H9 (cell line): ENCODE data around the gene LSP1. TPM values are rescaled to one million over a fixed set of nuclear protein-coding genes. Genes with fewer than 3 reads are reported as not detected.

Experiments
- DNase-seq: peaks from one replicate; pipeline ENCODE4 v3.0.0-alpha.2; 2017
- H2AFZ ChIP-seq: one replicate; pipeline ENCODE4 v1.6.1; 2013; ENCODE audit warnings: mild to moderate bottlenecking, low read length, control low read depth, moderate library complexity
- H2AK5ac ChIP-seq: 2 replicates; pipeline ENCODE4 v1.6.1; 2013; ENCODE audit warnings: low read length, control low read depth, mixed read lengths; ENCODE audit not compliant: insufficient read length
- H2BK120ac ChIP-seq: one replicate; pipeline ENCODE4 v1.6.1; 2013; ENCODE audit warnings: low read depth, mild to moderate bottlenecking, low read length, control low read depth, inconsistent platforms; ENCODE audit not compliant: poor library complexity, severe bottlenecking
- H2BK12ac ChIP-seq: 2 replicates; pipeline ENCODE4 v1.6.1; 2013; ENCODE audit warnings: low read length, control low read depth, mixed read lengths, low read depth; ENCODE audit not compliant: insufficient read length
- H2BK15ac ChIP-seq: 2 replicates; pipeline ENCODE4 v1.6.1; 2013; ENCODE audit warnings: low read depth, low read length, control low read depth
- H2BK20ac ChIP-seq: one replicate; pipeline ENCODE4 v1.6.1; 2013; ENCODE audit warnings: low read depth, mild to moderate bottlenecking, low read length, control low read depth, inconsistent platforms; ENCODE audit not compliant: poor library complexity, severe bottlenecking
- H2BK5ac ChIP-seq: 2 replicates; pipeline ENCODE4 v1.6.1; 2013; ENCODE audit warnings: low read length, control low read depth, mixed read lengths; ENCODE audit not compliant: insufficient read length
- H3K14ac ChIP-seq: 2 replicates; pipeline ENCODE4 v1.6.1; 2013; ENCODE audit warnings: low read length, control low read depth; ENCODE audit not compliant: insufficient read depth
- H3K18ac ChIP-seq: 2 replicates; pipeline ENCODE4 v1.6.1; 2013; ENCODE audit warnings: low read depth, mild to moderate bottlenecking, mixed read lengths, low read length, control low read depth; ENCODE audit not compliant: insufficient read length
- H3K23ac ChIP-seq: 2 replicates; pipeline ENCODE4 v1.6.1; 2013; ENCODE audit warnings: low read length, control low read depth, mixed read lengths, low read depth; ENCODE audit not compliant: insufficient read length
- H3K23me2 ChIP-seq: 2 replicates; pipeline ENCODE4 v1.6.1; 2013; ENCODE audit warnings: low read depth, mild to moderate bottlenecking, mixed read lengths, low read length, control low read depth; ENCODE audit not compliant: insufficient read length, poor library complexity, severe bottlenecking
- H3K27ac ChIP-seq: 2 replicates; pipeline ENCODE4 v1.5.1; 2013; ENCODE audit warnings: low read length, control low read depth, mixed read lengths, low read depth; ENCODE audit not compliant: insufficient read length
- H3K27me3 ChIP-seq: 2 replicates; pipeline ENCODE4 v1.6.1; 2013; ENCODE audit warnings: low read length, control low read depth, inconsistent platforms; ENCODE audit not compliant: insufficient read depth
- H3K4ac ChIP-seq: 2 replicates; pipeline ENCODE4 v1.6.1; 2013; ENCODE audit warnings: low read depth, mild to moderate bottlenecking, control low read depth, inconsistent platforms, low read length, moderate library complexity
- H3K4me1 ChIP-seq: 2 replicates; pipeline ENCODE4 v1.6.1; 2013; ENCODE audit warnings: low read length, control low read depth, inconsistent platforms; ENCODE audit not compliant: insufficient read depth
- H3K4me2 ChIP-seq: 2 replicates; pipeline ENCODE4 v1.6.1; 2013; ENCODE audit warnings: low read length, control low read depth, mixed read lengths; ENCODE audit not compliant: insufficient read length, insufficient read depth
- H3K56ac ChIP-seq: 2 replicates; pipeline ENCODE4 v1.6.1; 2013; ENCODE audit warnings: low read depth, mild to moderate bottlenecking, mixed read lengths, low read length, control low read depth; ENCODE audit not compliant: insufficient read length
- H3K79me1 ChIP-seq: 2 replicates; pipeline ENCODE4 v1.6.1; 2013; ENCODE audit warnings: low read depth, mild to moderate bottlenecking, moderate library complexity, low read length, control low read depth, inconsistent platforms; ENCODE audit not compliant: insufficient read depth, poor library complexity, severe bottlenecking
- H3K79me2 ChIP-seq: 2 replicates; pipeline ENCODE4 v1.6.1; 2013; ENCODE audit warnings: low read length, control low read depth, inconsistent platforms; ENCODE audit not compliant: insufficient read depth
- H3K9ac ChIP-seq: 2 replicates; pipeline ENCODE4 v1.6.1; 2013; ENCODE audit warnings: low read length, control low read depth, mixed read lengths; ENCODE audit not compliant: insufficient read length; ENCODE audit errors: extremely low read depth
- H3K9me3 ChIP-seq: one replicate; pipeline ENCODE4 v1.6.1; 2013; ENCODE audit warnings: low read depth, low read length, inconsistent platforms; ENCODE audit not compliant: control insufficient read depth
- H3T11ph ChIP-seq: one replicate; pipeline ENCODE4 v1.6.1; 2013; ENCODE audit warnings: mild to moderate bottlenecking, low read length, control low read depth, inconsistent platforms
- H4K20me1 ChIP-seq: one replicate; pipeline ENCODE4 v1.6.1; 2013; ENCODE audit not compliant: control insufficient read depth, insufficient read length, insufficient read depth
- H4K5ac ChIP-seq: 2 replicates; pipeline ENCODE4 v1.6.1; 2013; ENCODE audit warnings: low read depth, mild to moderate bottlenecking, mixed read lengths, low read length, control low read depth; ENCODE audit not compliant: insufficient read length
- H4K8ac ChIP-seq: replicated peaks from 2 replicates; pipeline ENCODE4 v1.6.1; 2013; ENCODE audit warnings: low read length, control low read depth, mixed read lengths, low read depth; ENCODE audit not compliant: insufficient read length
- H4K91ac ChIP-seq: 2 replicates; pipeline ENCODE4 v1.6.1; 2013; ENCODE audit warnings: low read depth, mild to moderate bottlenecking, moderate library complexity, mixed read lengths, low read length, control low read depth; ENCODE audit not compliant: insufficient read length
- H3K27ac Mint-ChIP-seq, 3 experiments: 2 replicates in 2 of 3; 3 replicates in 1 of 3; pipeline ENCODE4 v1.8.0; 2020 to 2021; ENCODE audit warnings: mixed read lengths in 3 of 3, mild to moderate bottlenecking in 1 of 3, moderate library complexity in 1 of 3
- H3K27me3 Mint-ChIP-seq: 2 replicates; pipeline ENCODE4 v1.8.0; 2021; ENCODE audit warnings: low read depth, mild to moderate bottlenecking, moderate library complexity, mixed read lengths
- H3K36me3 Mint-ChIP-seq, 3 experiments: 2 replicates in 2 of 3; 3 replicates in 1 of 3; pipeline ENCODE4 v1.8.0; 2020 to 2021; ENCODE audit warnings: low read depth in 3 of 3, mixed read lengths in 3 of 3; ENCODE audit not compliant: insufficient read depth in 1 of 3
- H3K4me1 Mint-ChIP-seq, 2 experiments: 2 replicates each; pipeline ENCODE4 v1.8.0; 2020; ENCODE audit warnings: mixed read lengths in 2 of 2
- H3K4me3 Mint-ChIP-seq, 2 experiments: 2 replicates in 1 of 2; 3 replicates in 1 of 2; pipeline ENCODE4 v1.8.0; 2020 to 2021; ENCODE audit warnings: mild to moderate bottlenecking in 2 of 2, mixed read lengths in 2 of 2, moderate library complexity in 1 of 2
- H3K9me3 Mint-ChIP-seq, 2 experiments: 2 replicates in 1 of 2; 3 replicates in 1 of 2; pipeline ENCODE4 v1.8.0; 2020; ENCODE audit warnings: mild to moderate bottlenecking in 2 of 2, mixed read lengths in 2 of 2, moderate library complexity in 1 of 2
- WGBS: extraction: QIAGEN DNeasy Blood & Tissue Kit; methylation state at CpG from one replicate; pipeline ENCODE4 v1.1.7; 2013; ENCODE audit warnings: missing lambda C conversion rate, low lambda C conversion rate, mixed read lengths; ENCODE audit not compliant: insufficient read length; ENCODE audit errors: extremely low coverage; 5-methylcytosine and 5-hydroxymethylcytosine counted together
- total RNA-seq: library from RNA; stranded (reverse); gene quantifications from 2 replicates; pipeline ENCODE4 v1.2.1, GENCODE V29; 2021
- TF ChIP-seq, protein P1 (sequence below): fragments of 200-600 bp; sonication (generic); conservative IDR thresholded peaks from 3 replicates; pipeline ENCODE4 v1.8.0; 2021; ENCODE audit warnings: antibody characterized with exemption, mild to moderate bottlenecking

The LSP1 gene
- total RNA-seq, 1 experiment from 2014 or later, result not detected

DNA sequence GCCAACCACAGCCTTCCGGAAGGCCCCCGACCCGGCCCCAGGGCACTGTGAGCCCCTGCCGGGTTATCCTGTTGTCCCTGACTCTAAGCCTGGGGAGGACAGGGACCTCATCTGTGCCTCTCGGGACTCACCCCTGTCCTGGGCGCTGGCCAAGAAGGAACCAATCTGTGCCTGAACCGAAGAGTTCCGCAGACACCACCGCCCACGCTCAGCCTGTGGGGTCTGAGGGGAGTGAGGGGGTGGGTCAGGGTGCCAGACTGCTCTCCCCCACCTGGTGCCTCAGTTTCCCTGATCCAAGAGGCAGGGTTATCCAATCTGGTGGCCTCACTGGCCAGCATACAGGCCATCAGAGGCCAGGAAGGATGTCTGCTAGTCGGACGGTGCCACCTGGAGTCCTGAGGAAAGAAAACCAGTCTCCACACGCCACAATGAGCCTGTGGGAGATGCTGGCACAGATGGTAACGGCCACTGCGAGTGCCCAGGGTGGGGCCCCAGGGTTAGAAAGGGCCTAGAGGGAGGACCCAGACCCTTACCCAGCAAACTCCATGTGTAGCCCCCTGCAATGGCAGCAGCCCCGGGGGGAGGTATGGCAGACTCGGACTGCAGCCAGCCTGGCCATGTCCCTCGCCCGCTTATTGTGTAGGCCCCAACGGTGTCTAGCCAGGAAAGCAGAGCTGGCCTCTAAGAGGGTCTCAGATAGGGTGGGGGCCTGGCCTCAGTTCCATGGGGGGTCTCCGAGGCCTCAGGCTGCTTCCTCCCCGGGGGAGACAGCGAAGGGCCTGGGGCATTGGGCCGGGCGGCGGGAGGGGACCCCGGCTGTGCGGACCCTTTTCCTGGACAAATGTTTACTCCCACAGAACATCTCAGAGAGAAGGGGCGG lies 65.8 kb downstream of the LSP1 start:
- Histone ChIP-seq H3K79me1 (no peaks in the 10 kb centered on the region), H3K9ac (no peak overlapping the region), H4K8ac (no peak overlapping the region), H3K27me3 (no peaks in the 10 kb centered on the region), H3K56ac (no peak overlapping the region), H2BK20ac (no peak overlapping the region), H4K91ac (no peak overlapping the region), H3K27ac (no peak overlapping the region), H3K23me2 (no peaks in the 10 kb centered on the region), H3K14ac (no peak overlapping the region), H3K79me2 (no peaks in the 10 kb centered on the region), H2BK120ac (no peak overlapping the region), H4K20me1 (no peaks in the 10 kb centered on the region), H3K4ac (no peak overlapping the region), H3K4me2 (no peak overlapping the region), H2BK5ac (no peak overlapping the region), H3K18ac (no peak overlapping the region), H2AK5ac (no peak overlapping the region), H3K9me3 (no peaks in the 10 kb centered on the region), H3T11ph (no peak overlapping the region), H3K4me1 (no peaks in the 10 kb centered on the region), H3K23ac (no peak overlapping the region), H2BK15ac (no peak overlapping the region), H2AFZ (no peak overlapping the region), H4K5ac (no peak overlapping the region), H2BK12ac (no peak overlapping the region)
- no peak for DNase-seq
- Mint-ChIP-seq H3K4me3 (no peak overlapping the region), H3K27ac (no peak overlapping the region; a peak in 1 of 7 replicates), H3K4me1 (peaks cover 3 to 6% of the 10 kb centered on the region in 2 experiments; a peak in 3 of 4 replicates), H3K9me3 (peaks cover 6% of the 10 kb centered on the region in 2 experiments; a peak in 3 of 5 replicates), H3K27me3 (peaks cover 14% of the 10 kb centered on the region), H3K36me3 (no peaks in the 10 kb centered on the region; a peak in 1 of 7 replicates)
- TF ChIP-seq, protein P1, sequence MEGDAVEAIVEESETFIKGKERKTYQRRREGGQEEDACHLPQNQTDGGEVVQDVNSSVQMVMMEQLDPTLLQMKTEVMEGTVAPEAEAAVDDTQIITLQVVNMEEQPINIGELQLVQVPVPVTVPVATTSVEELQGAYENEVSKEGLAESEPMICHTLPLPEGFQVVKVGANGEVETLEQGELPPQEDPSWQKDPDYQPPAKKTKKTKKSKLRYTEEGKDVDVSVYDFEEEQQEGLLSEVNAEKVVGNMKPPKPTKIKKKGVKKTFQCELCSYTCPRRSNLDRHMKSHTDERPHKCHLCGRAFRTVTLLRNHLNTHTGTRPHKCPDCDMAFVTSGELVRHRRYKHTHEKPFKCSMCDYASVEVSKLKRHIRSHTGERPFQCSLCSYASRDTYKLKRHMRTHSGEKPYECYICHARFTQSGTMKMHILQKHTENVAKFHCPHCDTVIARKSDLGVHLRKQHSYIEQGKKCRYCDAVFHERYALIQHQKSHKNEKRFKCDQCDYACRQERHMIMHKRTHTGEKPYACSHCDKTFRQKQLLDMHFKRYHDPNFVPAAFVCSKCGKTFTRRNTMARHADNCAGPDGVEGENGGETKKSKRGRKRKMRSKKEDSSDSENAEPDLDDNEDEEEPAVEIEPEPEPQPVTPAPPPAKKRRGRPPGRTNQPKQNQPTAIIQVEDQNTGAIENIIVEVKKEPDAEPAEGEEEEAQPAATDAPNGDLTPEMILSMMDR, result no peak
- WGBS, result no CpG with 5 or more reads among the region's 29 CpGs
